Neuronal stem cell (in vitro differentiated cells): ENCODE measurements around the gene CMYA5.

Experiments used
- DNase-seq: peaks from one replicate; pipeline ENCODE4 v3.0.0-alpha.2; 2013; ENCODE audit warnings: low spot score
- H2AFZ ChIP-seq: one replicate; pipeline ENCODE4 v1.6.1; 2013; ENCODE audit warnings: mild to moderate bottlenecking, low read length, inconsistent platforms
- H2AK5ac ChIP-seq: 2 replicates; pipeline ENCODE4 v1.6.1; 2013; ENCODE audit warnings: low read depth, mild to moderate bottlenecking, inconsistent platforms, low read length, moderate library complexity, mixed read lengths
- H2BK120ac ChIP-seq: 2 replicates; pipeline ENCODE4 v1.6.1; 2013; ENCODE audit warnings: low read depth, mild to moderate bottlenecking, inconsistent platforms, low read length, moderate library complexity, mixed read lengths
- H2BK12ac ChIP-seq: one replicate; pipeline ENCODE4 v1.6.1; 2013; ENCODE audit warnings: low read length, inconsistent platforms
- H2BK15ac ChIP-seq: 2 replicates; pipeline ENCODE4 v1.6.1; 2013; ENCODE audit warnings: mild to moderate bottlenecking, low read length, inconsistent platforms, mixed read lengths
- H2BK5ac ChIP-seq: one replicate; pipeline ENCODE4 v1.6.1; 2013; ENCODE audit warnings: inconsistent platforms, mild to moderate bottlenecking, low read length, moderate library complexity
- H3K14ac ChIP-seq: one replicate; pipeline ENCODE4 v1.6.1; 2013; ENCODE audit warnings: low read length, inconsistent platforms
- H3K18ac ChIP-seq: 2 replicates; pipeline ENCODE4 v1.6.1; 2013; ENCODE audit warnings: low read length, inconsistent platforms
- H3K23ac ChIP-seq: 2 replicates; pipeline ENCODE4 v1.6.1; 2013; ENCODE audit warnings: low read depth, mild to moderate bottlenecking, mixed read lengths, low read length, inconsistent platforms; ENCODE audit not compliant: poor library complexity
- H3K27ac ChIP-seq: replicated peaks from 3 replicates; pipeline ENCODE4 v1.5.1; 2013; ENCODE audit warnings: low read length, inconsistent platforms
- H3K27me3 ChIP-seq, 3 experiments: 2 replicates each; pipeline ENCODE4 v1.6.1; 2013; ENCODE audit warnings: low read length in 3 of 3, mild to moderate bottlenecking in 2 of 3, inconsistent platforms in 1 of 3, low read depth in 1 of 3, mixed read lengths in 1 of 3, moderate library complexity in 1 of 3; ENCODE audit not compliant: control insufficient read depth in 3 of 3, insufficient read depth in 3 of 3
- H3K36me3 ChIP-seq, 2 donors: replicated peaks in 1 of 2; 2 replicates each; pipeline ENCODE4 v1.6.1; 2013; ENCODE audit warnings: low read length in 2 of 2; ENCODE audit not compliant: control insufficient read depth in 2 of 2, insufficient read depth in 2 of 2
- H3K4ac ChIP-seq: 2 replicates; pipeline ENCODE4 v1.6.1; 2013; ENCODE audit warnings: inconsistent platforms, mild to moderate bottlenecking, low read length, moderate library complexity
- H3K4me1 ChIP-seq, 2 donors: 1 replicate in 1 of 2; 2 replicates in 1 of 2; pipeline ENCODE4 v1.6.1; 2013; ENCODE audit warnings: low read length in 2 of 2, low read depth in 1 of 2; ENCODE audit not compliant: control insufficient read depth in 2 of 2, insufficient read depth in 1 of 2
- H3K4me2 ChIP-seq: one replicate; pipeline ENCODE4 v1.6.1; 2013; ENCODE audit warnings: mild to moderate bottlenecking, low read length, inconsistent platforms; ENCODE audit not compliant: insufficient read depth, poor library complexity, severe bottlenecking
- H3K4me3 ChIP-seq, 2 donors: 2 replicates each; pipeline ENCODE4 v1.5.1; 2013; ENCODE audit warnings: low read length in 2 of 2, mild to moderate bottlenecking in 2 of 2, inconsistent platforms in 1 of 2, moderate library complexity in 1 of 2
- H3K79me1 ChIP-seq: one replicate; pipeline ENCODE4 v1.6.1; 2013; ENCODE audit warnings: low read depth, mild to moderate bottlenecking, inconsistent platforms, low read length, moderate library complexity
- H3K9ac ChIP-seq: one replicate; pipeline ENCODE4 v1.6.1; 2013; ENCODE audit warnings: mild to moderate bottlenecking, low read depth, low read length, inconsistent platforms; ENCODE audit not compliant: poor library complexity
- H3K9me3 ChIP-seq, 2 donors: replicated peaks in 1 of 2; 2 replicates each; pipeline versions ENCODE3 to v1.6.1; 2013; ENCODE audit warnings: low read length in 2 of 2, mild to moderate bottlenecking in 2 of 2, inconsistent platforms in 1 of 2, low read depth in 1 of 2, mixed read lengths in 1 of 2, moderate library complexity in 1 of 2; ENCODE audit not compliant: control insufficient read depth in 2 of 2, insufficient read depth in 1 of 2
- H4K8ac ChIP-seq: one replicate; pipeline ENCODE4 v1.6.1; 2013; ENCODE audit warnings: low read depth, mild to moderate bottlenecking, inconsistent platforms, low read length, moderate library complexity
- H4K91ac ChIP-seq: one replicate; pipeline ENCODE4 v1.6.1; 2013; ENCODE audit warnings: low read length, low read depth, mild to moderate bottlenecking, inconsistent platforms; ENCODE audit not compliant: poor library complexity
- WGBS, 2 donors: extraction: QIAGEN DNeasy Blood & Tissue Kit; methylation state at CpG; one replicate each; pipeline ENCODE4 v1.1.7; 2013; ENCODE audit warnings: missing lambda C conversion rate in 2 of 2, mixed read lengths in 1 of 2; ENCODE audit not compliant: insufficient read length in 2 of 2, insufficient replicate concordance in 1 of 2; ENCODE audit errors: extremely low coverage in 2 of 2; 5-methylcytosine and 5-hydroxymethylcytosine counted together

Gene CMYA5

GRCh38 chr5:79750611-79751510, 61.2 kb downstream of the CMYA5 start:
- no peak overlapping the region for H3K4ac ChIP-seq

GRCh38 chr5:79753092-79753491, 63.5 kb downstream of the CMYA5 start:
- Histone ChIP-seq H3K9ac (no peak overlapping the region), H2BK5ac (no peak overlapping the region), H3K4me3 (no peak overlapping the region), H2BK12ac (no peak overlapping the region), H3K4me1 (peaks cover 2 to 9% of the 10 kb centered on the region in 2 donors), H3K36me3 (no peaks in the 10 kb centered on the region), H3K18ac (no peak overlapping the region), H3K4ac (no peak overlapping the region), H4K91ac (no peak overlapping the region), H2BK15ac (no peak overlapping the region), H3K23ac (no peak overlapping the region), H3K9me3 (no peaks in the 10 kb centered on the region), H3K79me1 (no peaks in the 10 kb centered on the region), H4K8ac (no peak overlapping the region), H3K4me2 (no peak overlapping the region), H3K14ac (no peak overlapping the region), H2AK5ac (no peak overlapping the region), H3K27me3 (peaks cover 0 to 24% (median 0%) of the 10 kb centered on the region in 3 experiments), H2AFZ (no peak overlapping the region), H3K27ac (no peak overlapping the region), H2BK120ac (no peak overlapping the region)
- WGBS, 2 donors, result no CpG with 5 or more reads among the region's 1 CpG
- DNase-seq, result no peak

More at GRCh38 chr5:79750611-79751510, 61.2 kb downstream of the CMYA5 start:
- Histone ChIP-seq H3K9me3 (no peaks in the 10 kb centered on the region), H3K27me3 (peaks cover 0 to 34% (median 0%) of the 10 kb centered on the region in 3 experiments), H3K36me3 (no peaks in the 10 kb centered on the region), H4K91ac (no peak overlapping the region), H4K8ac (no peak overlapping the region), H3K79me1 (no peaks in the 10 kb centered on the region), H3K14ac (no peak overlapping the region), H2BK120ac (no peak overlapping the region), H3K4me2 (no peak overlapping the region), H3K23ac (no peak overlapping the region), H2BK12ac (no peak overlapping the region), H3K4me1 (peaks cover 6 to 9% of the 10 kb centered on the region in 2 donors), H3K4me3 (no peak overlapping the region), H3K18ac (no peak overlapping the region), H2AFZ (no peak overlapping the region), H3K9ac (no peak overlapping the region), H3K27ac (no peak overlapping the region), H2AK5ac (no peak overlapping the region), H2BK5ac (no peak overlapping the region), H2BK15ac (no peak overlapping the region)
- no CpG with 5 or more reads among the region's 8 CpGs for WGBS, 2 donors
- DNase-seq, result no peak

- WGBS, 2 donors, result no CpG with 5 or more reads among the region's 8 CpGs
- Histone ChIP-seq H3K27ac (no peak overlapping the region), H3K9ac (no peak overlapping the region), H3K4me2 (no peak overlapping the region), H2AK5ac (no peak overlapping the region), H3K36me3 (no peaks in the 10 kb centered on the region), H3K18ac (no peak overlapping the region), H3K4me3 (no peak overlapping the region), H2BK120ac (no peak overlapping the region), H2BK12ac (no peak overlapping the region), H2BK5ac (no peak overlapping the region), H2AFZ (no peak overlapping the region), H3K23ac (no peak overlapping the region), H3K4me1 (peaks cover 2 to 9% of the 10 kb centered on the region in 2 donors), H3K14ac (no peak overlapping the region), H3K4ac (no peak overlapping the region), H3K27me3 (peaks cover 0 to 23% (median 0%) of the 10 kb centered on the region in 3 experiments), H3K9me3 (no peaks in the 10 kb centered on the region), H3K79me1 (no peaks in the 10 kb centered on the region), H2BK15ac (no peak overlapping the region), H4K8ac (no peak overlapping the region), H4K91ac (no peak overlapping the region)
- no peak for DNase-seq
Measured at GRCh38 chr5:79753877-79754645, 64.4 kb downstream of the CMYA5 start.
